Esophagus muscularis mucosa (tissue), 4 donors: ENCODE measurements around the gene SND1. TPM values are rescaled to one million over a fixed set of nuclear protein-coding genes. Genes with fewer than 3 reads are reported as not detected.

Experiments used
- DNase-seq: peaks from one replicate; pipeline ENCODE4 v3.0.0-alpha.2; 2017; ENCODE audit errors: extremely low spot score
- H3K27ac ChIP-seq, 4 donors: fragments of 200-600 bp; sonication (generic); replicated peaks in 1 of 4; 1 replicate in 3 of 4; 2 replicates in 1 of 4; pipeline ENCODE4 v1.5.1; 2016 to 2019; ENCODE audit warnings: mild to moderate bottlenecking in 1 of 4
- H3K27me3 ChIP-seq, 4 donors: fragments of 200-600 bp; sonication (generic); one replicate each; pipeline versions ENCODE4 v1.5.1 to v1.6.0; 2016 to 2019
- H3K36me3 ChIP-seq, 4 donors: fragments of 200-600 bp; sonication (generic); one replicate each; pipeline ENCODE4 v1.5.1; 2016 to 2019
- H3K4me1 ChIP-seq, 4 donors: fragments of 200-600 bp; sonication (generic); one replicate each; pipeline ENCODE4 v1.5.1; 2016 to 2019
- H3K4me3 ChIP-seq, 4 donors: fragments of 200-600 bp; sonication (generic); 1 replicate in 2 of 4; 2 replicates in 2 of 4; pipeline ENCODE4 v1.5.1; 2016 to 2019; ENCODE audit warnings: mild to moderate bottlenecking in 4 of 4, moderate library complexity in 1 of 4
- H3K9me3 ChIP-seq, 4 donors: fragments of 200-600 bp; sonication (generic); 1 replicate in 3 of 4; 2 replicates in 1 of 4; pipeline ENCODE4 v1.5.1; 2016 to 2019
- EP300 ChIP-seq: sonication (generic); formaldehyde crosslinking; IDR thresholded peaks from one replicate; pipeline ENCODE4 v1.6.1; 2017; ENCODE audit warnings: antibody characterized with exemption
- POLR2A ChIP-seq: fragments of 450-650 bp; IDR thresholded peaks from one replicate; pipeline ENCODE4 v1.6.1; 2017; ENCODE audit warnings: antibody characterized with exemption, moderate library complexity, mild to moderate bottlenecking, low read depth
- POLR2AphosphoS5 ChIP-seq, 2 donors: sonication (generic); formaldehyde crosslinking; IDR thresholded peaks; one replicate each; pipeline ENCODE4 v1.6.1; 2017; ENCODE audit warnings: antibody characterized with exemption in 2 of 2
- WGBS: methylation state at CpG from one replicate; pipeline ENCODE4 v1.1.5; 2018; 5-methylcytosine and 5-hydroxymethylcytosine counted together
- intact Hi-C: fragments of 100-400 bp; cut with DNase I; formaldehyde crosslinking; loops from one replicate; pipeline ENCODE4 v1.15.1; 2023
- total RNA-seq, 4 donors: library from RNA; depleted of rRNA; stranded (reverse); fragments of >200 nt; gene quantifications; one replicate each; pipeline versions ENCODE4 v1.1.0 to v1.2.1, GENCODE V29; 2016
- TF ChIP-seq, protein P1 (sequence below), 3 experiments: fragments of 200-600 bp in 2 of 3; fragments of 450-650 bp in 1 of 3; sonication (generic) in 2 of 3; IDR thresholded peaks; one replicate each; pipeline ENCODE4 v1.5.1; 2017 to 2019; ENCODE audit warnings: antibody characterized with exemption in 3 of 3, mild to moderate bottlenecking in 2 of 3, moderate library complexity in 1 of 3

The SND1 gene
- total RNA-seq, 4 donors from 2014 or later = 71.4 to 91.2 (median 81.3) TPM

DNA sequence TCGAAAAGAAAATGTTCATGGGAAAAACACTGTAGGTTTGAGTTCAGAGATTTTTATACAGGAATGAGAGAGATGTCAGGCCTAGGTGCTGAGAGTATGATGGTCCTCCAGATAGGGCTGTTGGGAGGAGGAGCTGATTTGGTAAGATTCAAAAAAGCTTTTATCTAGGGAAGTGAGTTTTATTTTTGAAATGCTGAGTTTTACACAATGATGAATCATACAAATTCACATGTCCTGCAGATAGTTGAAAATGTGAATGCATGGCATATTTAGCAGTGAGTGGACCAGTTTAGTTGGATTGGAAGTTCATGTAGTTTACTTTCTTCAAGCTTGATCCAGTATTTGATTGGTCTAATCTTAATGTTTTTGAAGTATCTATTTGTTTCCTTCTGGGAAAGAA lies 224.4 kb downstream of the SND1 start:
- Histone ChIP-seq H3K4me3 (no peak overlapping the region), H3K27ac (no peak overlapping the region), H3K27me3 (no peaks in the 10 kb centered on the region), H3K4me1 (peaks cover 0 to 3% (median 0%) of the 10 kb centered on the region in 4 donors), H3K9me3 (no peaks in the 10 kb centered on the region), H3K36me3 (no peaks in the 10 kb centered on the region)
- TF ChIP-seq EP300 = no peak
- TF ChIP-seq, protein P1, sequence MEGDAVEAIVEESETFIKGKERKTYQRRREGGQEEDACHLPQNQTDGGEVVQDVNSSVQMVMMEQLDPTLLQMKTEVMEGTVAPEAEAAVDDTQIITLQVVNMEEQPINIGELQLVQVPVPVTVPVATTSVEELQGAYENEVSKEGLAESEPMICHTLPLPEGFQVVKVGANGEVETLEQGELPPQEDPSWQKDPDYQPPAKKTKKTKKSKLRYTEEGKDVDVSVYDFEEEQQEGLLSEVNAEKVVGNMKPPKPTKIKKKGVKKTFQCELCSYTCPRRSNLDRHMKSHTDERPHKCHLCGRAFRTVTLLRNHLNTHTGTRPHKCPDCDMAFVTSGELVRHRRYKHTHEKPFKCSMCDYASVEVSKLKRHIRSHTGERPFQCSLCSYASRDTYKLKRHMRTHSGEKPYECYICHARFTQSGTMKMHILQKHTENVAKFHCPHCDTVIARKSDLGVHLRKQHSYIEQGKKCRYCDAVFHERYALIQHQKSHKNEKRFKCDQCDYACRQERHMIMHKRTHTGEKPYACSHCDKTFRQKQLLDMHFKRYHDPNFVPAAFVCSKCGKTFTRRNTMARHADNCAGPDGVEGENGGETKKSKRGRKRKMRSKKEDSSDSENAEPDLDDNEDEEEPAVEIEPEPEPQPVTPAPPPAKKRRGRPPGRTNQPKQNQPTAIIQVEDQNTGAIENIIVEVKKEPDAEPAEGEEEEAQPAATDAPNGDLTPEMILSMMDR (IDR thresholded peaks at IDR 0.05) = no peak
- no peak for TF ChIP-seq POLR2A
- TF ChIP-seq POLR2AphosphoS5 (IDR thresholded peaks at IDR 0.05) = no peak
- DNase-seq = no peak
- 89% methylated on average over 1 of the region's 1 CpG for WGBS
- intact Hi-C loops = no loop called here

DNA sequence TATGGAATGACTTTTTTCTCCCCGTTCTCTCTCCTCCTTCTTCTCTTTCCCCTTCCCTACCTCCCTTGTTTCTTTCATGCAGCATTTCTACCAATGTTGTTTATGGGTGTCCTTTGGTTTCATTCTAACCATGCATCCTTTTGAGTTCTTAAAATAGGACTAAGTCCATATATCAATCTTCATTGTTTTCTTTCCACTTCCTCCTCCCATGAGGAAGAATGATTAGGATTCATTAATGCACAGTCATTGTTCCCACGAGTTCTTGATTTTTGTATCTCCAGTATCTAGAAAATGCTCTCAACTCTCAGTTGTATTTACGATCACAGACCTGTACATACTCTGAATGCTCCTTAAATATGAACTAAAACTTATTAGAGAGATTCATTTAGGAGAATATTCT lies 226.0 kb downstream of the SND1 start:
- intact Hi-C loops = no loop called here
- Histone ChIP-seq H3K27ac (no peak overlapping the region), H3K9me3 (no peaks in the 10 kb centered on the region), H3K4me3 (no peak overlapping the region), H3K27me3 (no peaks in the 10 kb centered on the region), H3K4me1 (peaks cover 7 to 16% (median 10%) of the 10 kb centered on the region in 4 donors), H3K36me3 (no peaks in the 10 kb centered on the region)
- TF ChIP-seq POLR2AphosphoS5 (IDR thresholded peaks at IDR 0.05) = no peak
- TF ChIP-seq, protein P1 (IDR thresholded peaks at IDR 0.05) = no peak
- no peak for TF ChIP-seq EP300
- TF ChIP-seq POLR2A = no peak
- WGBS = 83% methylated on average over 3 of the region's 3 CpGs
- DNase-seq = no peak

DNA sequence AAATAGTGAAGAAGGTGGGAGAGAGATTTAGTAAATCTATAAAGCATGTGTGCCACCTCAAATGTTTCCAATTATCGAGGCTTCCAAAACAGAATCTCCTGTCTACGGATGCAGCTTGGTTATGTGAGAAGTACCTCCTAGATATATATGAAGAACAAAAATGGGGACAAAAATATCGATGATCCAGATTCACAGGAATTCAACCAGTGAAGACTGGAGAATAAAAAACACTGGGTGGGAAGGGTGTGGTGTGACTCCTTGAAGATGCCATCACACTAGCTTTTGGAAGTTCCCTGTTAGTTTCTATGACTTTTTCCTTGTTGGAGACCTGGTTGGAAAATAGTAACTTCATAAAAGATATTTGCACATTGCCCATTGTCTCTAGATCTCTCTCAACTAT lies 226.8 kb downstream of the SND1 start:
- Histone ChIP-seq H3K36me3 (no peaks in the 10 kb centered on the region), H3K27ac (no peak overlapping the region), H3K4me1 (peaks cover 7 to 17% (median 13%) of the 10 kb centered on the region in 4 donors), H3K4me3 (no peak overlapping the region), H3K9me3 (no peaks in the 10 kb centered on the region), H3K27me3 (no peaks in the 10 kb centered on the region)
- TF ChIP-seq EP300 = no peak
- no peak for TF ChIP-seq POLR2A
- TF ChIP-seq, protein P1 (IDR thresholded peaks at IDR 0.05) = no peak
- TF ChIP-seq POLR2AphosphoS5 (IDR thresholded peaks at IDR 0.05) = no peak
- intact Hi-C loops = no loop called here
- no peak for DNase-seq
- WGBS = 89% methylated on average over 3 of the region's 3 CpGs

DNA sequence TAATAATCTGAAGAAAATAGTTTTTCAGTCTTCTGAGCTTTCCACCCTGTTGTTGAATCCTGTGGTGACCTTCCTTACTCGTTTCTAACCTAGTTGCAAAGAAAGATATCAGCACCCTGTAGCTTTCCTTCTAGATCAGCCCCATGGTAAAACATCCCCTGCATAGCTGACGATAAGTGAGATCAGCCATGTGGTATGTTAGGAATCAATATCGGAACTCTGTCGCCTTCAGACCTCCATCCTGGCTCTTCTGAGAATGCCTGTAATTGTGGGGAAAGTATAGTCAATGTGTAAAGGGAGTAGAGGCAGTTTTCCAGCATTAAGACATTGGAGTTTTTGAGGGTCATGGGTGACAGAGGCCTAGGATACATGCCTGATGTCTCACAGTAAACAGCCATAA lies 227.4 kb downstream of the SND1 start:
- Histone ChIP-seq H3K27ac (no peak overlapping the region), H3K4me3 (no peak overlapping the region), H3K9me3 (no peaks in the 10 kb centered on the region), H3K36me3 (no peaks in the 10 kb centered on the region), H3K4me1 (peaks cover 7 to 22% (median 17%) of the 10 kb centered on the region in 4 donors), H3K27me3 (no peaks in the 10 kb centered on the region)
- DNase-seq = no peak
- TF ChIP-seq, protein P1 (IDR thresholded peaks at IDR 0.05) = no peak
- TF ChIP-seq POLR2A = no peak
- intact Hi-C loops = no loop called here
- 95% methylated on average over 4 of the region's 4 CpGs for WGBS

DNA sequence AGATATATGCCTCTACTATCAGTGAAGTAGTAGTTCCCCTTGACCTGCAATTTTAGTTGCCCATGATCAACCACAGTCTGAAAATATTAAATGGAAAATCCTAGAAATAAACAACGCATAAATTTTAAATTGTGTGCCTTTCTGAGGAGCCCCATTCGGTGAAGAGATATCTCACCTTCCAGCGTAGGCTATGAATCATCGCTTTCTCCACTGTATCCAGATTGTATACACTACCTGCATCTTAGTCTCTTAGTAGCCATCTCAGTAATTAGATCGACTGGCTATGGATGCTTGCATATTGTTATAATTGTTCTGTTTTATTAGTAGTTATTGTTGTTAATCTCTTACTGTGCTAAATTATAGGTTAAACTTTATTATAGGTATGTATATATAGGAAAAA lies 227.9 kb downstream of the SND1 start:
- H3K4me1 ChIP-seq = peaks cover 7 to 24% (median 18%) of the 10 kb centered on the region in 4 donors
- WGBS = 94% methylated on average over 5 of the region's 5 CpGs
- intact Hi-C loops = no loop called here

More for the DNA sequence above, 227.9 kb downstream of the SND1 start:
- DNase-seq = no peak
- Histone ChIP-seq H3K27ac (no peak overlapping the region), H3K4me3 (no peak overlapping the region), H3K27me3 (no peaks in the 10 kb centered on the region), H3K36me3 (no peaks in the 10 kb centered on the region), H3K9me3 (no peaks in the 10 kb centered on the region)
- no peak for TF ChIP-seq POLR2A
- no peak for TF ChIP-seq EP300
- TF ChIP-seq POLR2AphosphoS5 (IDR thresholded peaks at IDR 0.05) = no peak
- TF ChIP-seq, protein P1 (IDR thresholded peaks at IDR 0.05) = no peak
